ENCODE measurements around the gene GALT.
A peak's percentile ranks its signal among the peaks of the same experiment; 100 is the strongest.

GALT gene

GRCh38 chr9:34674440-34674839, 28.0 kb downstream of the GALT start:
- TF ChIP-seq CTCF (IDR thresholded peaks at IDR 0.05; ENCODE audit: insufficient read depth, low read length, poor library complexity, severe bottlenecking), result no peak
- no peak for DNase-seq (ENCODE audit: extremely low read depth, insufficient read length)
- H3K27me3 ChIP-seq (replicated peaks; ENCODE audit: control insufficient read depth, insufficient read depth, low read length), result no peaks in the 10 kb centered on the region; the same call in 1 of the 2 replicates
- no peak overlapping the region for H3K4me3 ChIP-seq (replicated peaks; ENCODE audit: low read depth, low read length)
- no peaks in the 10 kb centered on the region for H3K36me3 ChIP-seq (ENCODE audit: control insufficient read depth, insufficient read depth, low read length)

GRCh38 chr9:34675048-34675714, 28.7 kb downstream of the GALT start:
- Histone ChIP-seq H3K36me3 (ENCODE audit: control insufficient read depth, insufficient read depth, low read length) (no peaks in the 10 kb centered on the region), H3K27me3 (replicated peaks; ENCODE audit: control insufficient read depth, insufficient read depth, low read length) (no peaks in the 10 kb centered on the region), H3K4me3 (replicated peaks; ENCODE audit: low read depth, low read length) (no peak overlapping the region)
- peak; percentile 99 for TF ChIP-seq CTCF (IDR thresholded peaks at IDR 0.05; ENCODE audit: insufficient read depth, low read length, poor library complexity, severe bottlenecking)
- no peak for DNase-seq (ENCODE audit: extremely low read depth, insufficient read length)

DNA sequence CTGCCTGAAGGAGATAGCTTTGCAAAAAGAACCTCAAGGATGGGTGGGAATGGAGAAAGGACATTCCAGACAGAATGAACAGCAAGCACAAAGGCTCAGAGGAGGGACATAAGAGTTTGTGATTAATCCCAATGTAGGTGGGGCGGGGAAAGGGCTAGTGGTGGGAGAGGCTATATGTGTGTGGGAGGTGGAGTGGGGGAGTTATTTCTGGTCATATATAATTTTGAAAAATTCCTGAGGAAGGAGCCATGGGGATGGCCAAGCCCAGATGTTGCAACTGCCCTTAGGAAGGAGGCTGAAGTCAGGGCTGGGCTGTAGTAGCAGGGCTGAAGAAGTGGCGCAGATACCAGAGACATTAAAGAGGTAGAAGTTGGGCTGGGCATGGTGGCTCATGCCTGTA, 29.4 kb downstream of the GALT start:
- no peak for DNase-seq (ENCODE audit: extremely low read depth, insufficient read length)
- no peaks in the 10 kb centered on the region for H3K36me3 ChIP-seq (ENCODE audit: control insufficient read depth, insufficient read depth, low read length)
- no peaks in the 10 kb centered on the region for H3K27me3 ChIP-seq (replicated peaks; ENCODE audit: control insufficient read depth, insufficient read depth, low read length)
- H3K4me3 ChIP-seq (replicated peaks; ENCODE audit: low read depth, low read length), result no peak overlapping the region
- no peak for TF ChIP-seq CTCF (IDR thresholded peaks at IDR 0.05; ENCODE audit: insufficient read depth, low read length, poor library complexity, severe bottlenecking)

- no peak for DNase-seq (ENCODE audit: extremely low read depth, insufficient read length)
- peak; percentile 7 for TF ChIP-seq CTCF (IDR thresholded peaks at IDR 0.05; ENCODE audit: insufficient read depth, low read length, poor library complexity, severe bottlenecking)
- no peak overlapping the region for H3K4me3 ChIP-seq (replicated peaks; ENCODE audit: low read depth, low read length)
- H3K36me3 ChIP-seq (ENCODE audit: control insufficient read depth, insufficient read depth, low read length), result no peaks in the 10 kb centered on the region
- H3K27me3 ChIP-seq (replicated peaks; ENCODE audit: control insufficient read depth, insufficient read depth, low read length), result no peaks in the 10 kb centered on the region
Measured at GRCh38 chr9:34684145-34684544, 37.7 kb downstream of the GALT start.

DNA sequence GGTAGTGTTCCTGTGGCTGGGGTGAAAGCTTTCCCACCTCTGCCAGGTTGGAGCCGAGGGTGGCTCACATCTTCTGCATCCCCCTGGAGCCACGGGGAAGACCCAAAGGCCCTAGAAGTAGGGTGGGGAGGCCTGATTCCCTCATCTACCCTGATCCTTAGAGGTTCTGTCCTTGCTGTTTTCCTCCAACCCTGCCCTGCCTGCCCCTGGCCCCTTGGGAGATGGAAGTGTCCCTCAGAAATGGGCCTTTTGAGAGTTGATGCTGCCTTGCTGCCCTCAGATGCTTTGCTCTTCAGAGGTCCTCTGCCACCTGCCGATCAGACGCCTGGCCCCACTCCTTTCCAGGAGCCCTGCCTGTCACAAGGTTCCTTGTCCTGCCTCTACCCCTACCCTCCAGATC, 38.3 kb downstream of the GALT start:
- TF ChIP-seq CTCF (IDR thresholded peaks at IDR 0.05; ENCODE audit: insufficient read depth, low read length, poor library complexity, severe bottlenecking), result no peak
- DNase-seq (ENCODE audit: extremely low read depth, insufficient read length), result no peak
- H3K36me3 ChIP-seq (ENCODE audit: control insufficient read depth, insufficient read depth, low read length), result no peaks in the 10 kb centered on the region
- H3K4me3 ChIP-seq (replicated peaks; ENCODE audit: low read depth, low read length), result no peak overlapping the region
- no peaks in the 10 kb centered on the region for H3K27me3 ChIP-seq (replicated peaks; ENCODE audit: control insufficient read depth, insufficient read depth, low read length)

GRCh38 chr9:34685591-34685990, 39.1 kb downstream of the GALT start:
- Histone ChIP-seq H3K4me3 (replicated peaks; ENCODE audit: low read depth, low read length) (no peak overlapping the region), H3K27me3 (replicated peaks; ENCODE audit: control insufficient read depth, insufficient read depth, low read length) (no peaks in the 10 kb centered on the region), H3K36me3 (ENCODE audit: control insufficient read depth, insufficient read depth, low read length) (no peaks in the 10 kb centered on the region)
- DNase-seq (ENCODE audit: extremely low read depth, insufficient read length), result no peak
- TF ChIP-seq CTCF (IDR thresholded peaks at IDR 0.05; ENCODE audit: insufficient read depth, low read length, poor library complexity, severe bottlenecking), result no peak
